ENCODE results near the gene PLA2G4B.

The PLA2G4B gene

GRCh38 chr15:41869770-41870688, 31.4 kb downstream of the PLA2G4B start:
- DNase-seq = no peak
- TF ChIP-seq GATA1 (IDR thresholded peaks at IDR 0.05; ENCODE audit: low read depth, low read length) (no peak), POLR2A (IDR thresholded peaks at IDR 0.05; ENCODE audit: low read length) (no peak)

- DNase-seq = no peak
- TF ChIP-seq POLR2A (IDR thresholded peaks at IDR 0.05; ENCODE audit: low read length) = no peak
- no peak for TF ChIP-seq GATA1 (IDR thresholded peaks at IDR 0.05; ENCODE audit: low read depth, low read length)
These were observed 32.0 kb downstream of the PLA2G4B start for GRCh38 chr15:41870689-41871081.

- DNase-seq = no peak
- no peak for TF ChIP-seq GATA1 (IDR thresholded peaks at IDR 0.05; ENCODE audit: low read depth, low read length)
- TF ChIP-seq POLR2A (IDR thresholded peaks at IDR 0.05; ENCODE audit: low read length) = no peak
These were observed 32.7 kb downstream of the PLA2G4B start for GRCh38 chr15:41871175-41871905.

GRCh38 chr15:41872166-41872747, 33.6 kb downstream of the PLA2G4B start:
- TF ChIP-seq POLR2A (IDR thresholded peaks at IDR 0.05; ENCODE audit: low read length) (no peak), GATA1 (IDR thresholded peaks at IDR 0.05; ENCODE audit: low read depth, low read length) (no peak)
- no peak for DNase-seq

- TF ChIP-seq POLR2A (IDR thresholded peaks at IDR 0.05; ENCODE audit: low read length) (no peak), GATA1 (IDR thresholded peaks at IDR 0.05; ENCODE audit: low read depth, low read length) (no peak)
These were observed 35.1 kb downstream of the PLA2G4B start for GRCh38 chr15:41873711-41874110.

GRCh38 chr15:41874736-41875135, 36.1 kb downstream of the PLA2G4B start:
- no peak for DNase-seq
- TF ChIP-seq POLR2A (IDR thresholded peaks at IDR 0.05; ENCODE audit: low read length) = no peak
- TF ChIP-seq GATA1 (IDR thresholded peaks at IDR 0.05; ENCODE audit: low read depth, low read length) = no peak

More at GRCh38 chr15:41873711-41874110, 35.1 kb downstream of the PLA2G4B start:
- no peak for DNase-seq

GRCh38 chr15:41876007-41876406, 37.4 kb downstream of the PLA2G4B start:
- no peak for DNase-seq
- no peak for TF ChIP-seq POLR2A (IDR thresholded peaks at IDR 0.05; ENCODE audit: low read length)
- TF ChIP-seq GATA1 (IDR thresholded peaks at IDR 0.05; ENCODE audit: low read depth, low read length) = no peak

- no peak for DNase-seq
- no peak for TF ChIP-seq POLR2A (IDR thresholded peaks at IDR 0.05; ENCODE audit: low read length)
- no peak for TF ChIP-seq GATA1 (IDR thresholded peaks at IDR 0.05; ENCODE audit: low read depth, low read length)
These were observed 38.0 kb downstream of the PLA2G4B start for GRCh38 chr15:41876689-41877088.

GRCh38 chr15:41877631-41878354, 39.1 kb downstream of the PLA2G4B start:
- TF ChIP-seq GATA1 (IDR thresholded peaks at IDR 0.05; ENCODE audit: low read depth, low read length) = no peak
- TF ChIP-seq POLR2A (IDR thresholded peaks at IDR 0.05; ENCODE audit: low read length) = no peak
- no peak for DNase-seq

- TF ChIP-seq POLR2A (IDR thresholded peaks at IDR 0.05; ENCODE audit: low read length) (no peak), GATA1 (IDR thresholded peaks at IDR 0.05; ENCODE audit: low read depth, low read length) (no peak)
- DNase-seq = no peak
These were observed 39.7 kb downstream of the PLA2G4B start for GRCh38 chr15:41878355-41878699.

GRCh38 chr15:41879321-41879845, 40.7 kb downstream of the PLA2G4B start:
- no peak for DNase-seq
- TF ChIP-seq POLR2A (IDR thresholded peaks at IDR 0.05; ENCODE audit: low read length) (no peak), GATA1 (IDR thresholded peaks at IDR 0.05; ENCODE audit: low read depth, low read length) (no peak)

GRCh38 chr15:41880156-41880877, 41.7 kb downstream of the PLA2G4B start:
- TF ChIP-seq GATA1 (IDR thresholded peaks at IDR 0.05; ENCODE audit: low read depth, low read length) = no peak
- DNase-seq = no peak

GRCh38 chr15:41881086-41881485, 42.4 kb downstream of the PLA2G4B start:
- TF ChIP-seq POLR2A (IDR thresholded peaks at IDR 0.05; ENCODE audit: low read length) (no peak), GATA1 (IDR thresholded peaks at IDR 0.05; ENCODE audit: low read depth, low read length) (no peak)
- no peak for DNase-seq

Measured in erythroblast (primary cell).